ENCODE results near the gene ZNF664.
A peak's percentile ranks its signal among the peaks of the same experiment; 100 is the strongest.

The ZNF664 gene

DNA sequence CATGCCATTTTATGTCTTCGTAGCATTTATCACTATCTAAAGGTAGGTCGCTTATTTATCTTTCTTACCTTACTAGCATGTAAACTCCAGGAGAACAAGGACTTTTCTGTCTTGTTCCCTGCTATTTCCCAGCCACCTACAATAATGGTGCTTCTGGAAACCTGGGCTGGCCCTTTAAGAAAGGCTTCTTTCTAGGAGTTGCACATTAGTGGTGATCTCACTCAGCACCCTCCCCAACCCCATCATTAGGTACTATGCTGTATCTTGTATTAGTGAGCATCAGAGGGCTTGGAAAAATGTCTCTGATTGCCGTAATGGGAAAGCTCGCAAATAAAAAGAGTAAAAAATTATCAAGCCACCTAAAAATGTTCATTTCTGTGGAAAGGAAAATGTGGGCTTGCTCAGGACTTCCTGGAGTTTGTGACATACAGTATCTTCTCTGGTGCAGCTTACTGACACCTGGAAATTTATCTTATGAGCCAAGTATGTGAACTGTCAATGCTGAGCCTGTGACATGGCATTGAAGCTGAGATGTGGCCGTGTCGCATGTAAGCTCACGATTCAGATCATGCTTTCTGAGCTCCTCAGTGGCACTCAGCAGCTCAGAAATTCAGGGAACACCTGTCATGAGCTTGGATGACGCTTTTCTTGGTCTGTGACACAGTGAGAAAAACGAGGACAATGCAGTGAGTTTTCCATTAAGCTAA is 12.8 kb upstream of the ZNF664 start:
- no peak for DNase-seq (ENCODE audit: low spot score in 2 of 2)
- ATAC-seq (ENCODE audit: low read depth), result no peak
- Mint-ChIP-seq H3K9me3 (no peaks in the 10 kb centered on the region), H3K27me3 (no peaks in the 10 kb centered on the region), H3K36me3 (peaks cover 3% of the 10 kb centered on the region), H3K4me3 (no peak overlapping the region), H3K4me1 (peaks cover 3% of the 10 kb centered on the region), H3K27ac (no peak overlapping the region)

GRCh38 chr12:123960856-123961255 is 12.2 kb upstream of the ZNF664 start:
- Mint-ChIP-seq H3K9me3 (no peaks in the 10 kb centered on the region), H3K27ac (no peak overlapping the region), H3K27me3 (no peaks in the 10 kb centered on the region), H3K4me1 (peaks cover 3% of the 10 kb centered on the region), H3K36me3 (peaks cover 3% of the 10 kb centered on the region), H3K4me3 (no peak overlapping the region)
- no peak for ATAC-seq (ENCODE audit: low read depth)
- DNase-seq (ENCODE audit: low spot score in 2 of 2), result no peak

DNA sequence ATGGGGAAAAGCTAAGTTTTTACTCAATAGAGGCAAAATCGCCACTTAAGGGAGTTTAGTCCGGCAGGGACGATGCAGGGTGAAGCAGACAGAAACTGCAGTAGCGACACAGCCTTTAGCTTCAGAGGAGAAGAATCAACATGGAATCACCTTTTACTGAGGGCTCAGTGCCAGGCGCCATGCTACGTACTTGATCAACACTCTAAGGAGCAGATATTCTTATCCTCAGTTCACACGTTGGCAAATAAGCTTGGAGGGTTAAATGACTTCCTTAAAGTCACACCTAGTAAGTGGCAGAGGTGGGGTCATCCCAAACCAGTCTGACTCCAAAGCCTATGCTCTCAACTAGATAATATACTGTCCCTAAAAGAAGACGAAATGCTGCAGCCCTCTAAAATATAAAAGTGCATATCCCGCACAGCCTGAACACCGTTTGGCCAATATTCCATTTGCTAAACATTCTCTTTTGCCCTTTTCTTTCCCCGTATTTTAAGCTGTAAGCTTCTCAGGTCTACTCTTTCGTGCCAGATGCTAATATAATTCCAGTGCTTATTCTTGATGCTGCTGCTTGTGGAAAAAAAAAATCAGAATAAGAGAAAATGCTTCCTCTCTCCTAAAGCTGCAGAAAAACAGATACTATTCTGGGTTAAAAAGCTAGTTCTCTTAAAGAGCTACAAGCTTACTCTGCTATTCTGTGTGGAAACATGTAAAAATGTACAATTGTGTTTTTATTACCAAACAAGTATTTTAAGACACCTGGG is 11.2 kb upstream of the ZNF664 start:
- Mint-ChIP-seq H3K4me1 (peaks cover 3% of the 10 kb centered on the region), H3K4me3 (no peak overlapping the region), H3K27ac (no peak overlapping the region), H3K27me3 (no peaks in the 10 kb centered on the region), H3K9me3 (no peaks in the 10 kb centered on the region), H3K36me3 (no peaks in the 10 kb centered on the region)
- DNase-seq (ENCODE audit: low spot score in 2 of 2) (no peak), ATAC-seq (ENCODE audit: low read depth) (no peak)

- Mint-ChIP-seq H3K4me3 (no peak overlapping the region), H3K4me1 (peaks cover 3% of the 10 kb centered on the region), H3K9me3 (no peaks in the 10 kb centered on the region), H3K27me3 (no peaks in the 10 kb centered on the region), H3K27ac (no peak overlapping the region), H3K36me3 (no peaks in the 10 kb centered on the region)
- ATAC-seq (ENCODE audit: low read depth) (no peak), DNase-seq (ENCODE audit: low spot score in 2 of 2) (no peak)
These were observed 10.5 kb upstream of the ZNF664 start for GRCh38 chr12:123962513-123962912.

DNA sequence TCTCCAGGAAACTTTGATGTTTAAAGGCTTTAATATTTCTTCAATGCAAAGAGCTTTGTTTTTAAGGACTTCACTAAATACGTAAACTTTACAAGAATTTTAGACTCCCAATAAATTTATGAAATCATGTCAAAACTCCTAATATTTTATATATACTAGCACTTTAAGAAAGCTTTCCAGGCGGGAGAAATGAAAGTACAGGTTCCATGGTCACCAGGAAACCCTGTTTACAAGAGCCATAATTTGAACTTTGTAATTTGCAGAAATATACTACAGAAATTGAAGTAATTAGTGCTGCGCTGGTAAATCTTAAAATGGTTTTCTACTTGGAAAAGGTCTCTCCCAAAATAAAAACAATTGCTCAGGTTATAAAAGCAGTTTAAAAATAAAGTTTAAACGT is 9.2 kb upstream of the ZNF664 start:
- H3K27ac Mint-ChIP-seq, result no peak overlapping the region
- DNase-seq (ENCODE audit: low spot score in 2 of 2), result no peak

DNA sequence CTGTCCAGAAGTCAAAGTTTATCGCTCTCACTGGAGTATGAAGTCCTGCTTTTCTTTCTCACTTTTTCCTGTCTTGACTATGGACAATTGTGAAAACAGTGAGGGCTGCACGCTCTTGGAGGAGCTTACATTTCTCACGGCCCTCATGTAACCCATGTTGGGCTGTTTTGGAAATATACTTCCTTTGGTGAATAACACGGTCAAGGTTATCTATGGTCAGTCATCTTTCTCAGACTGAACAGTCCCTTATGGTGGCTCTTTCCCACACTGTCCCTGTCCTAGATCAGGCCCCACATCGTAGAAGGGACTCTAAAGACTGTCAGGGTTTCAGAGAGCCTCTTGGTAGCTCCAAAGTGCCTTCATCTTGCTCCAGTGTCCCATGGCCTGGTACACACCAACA is 7.6 kb upstream of the ZNF664 start:
- no peak overlapping the region for H3K4me3 Mint-ChIP-seq
- H3K36me3 Mint-ChIP-seq, result peaks cover 1% of the 10 kb centered on the region
- H3K9me3 Mint-ChIP-seq, result no peaks in the 10 kb centered on the region
- no peak overlapping the region for H3K27ac Mint-ChIP-seq
- H3K27me3 Mint-ChIP-seq, result no peaks in the 10 kb centered on the region
- H3K4me1 Mint-ChIP-seq, result peaks cover 3% of the 10 kb centered on the region
- ATAC-seq (ENCODE audit: low read depth) (no peak), DNase-seq (ENCODE audit: low spot score in 2 of 2) (no peak)

More for the DNA sequence above, 9.2 kb upstream of the ZNF664 start:
- Mint-ChIP-seq H3K27me3 (no peaks in the 10 kb centered on the region), H3K4me3 (no peak overlapping the region), H3K4me1 (peaks cover 3% of the 10 kb centered on the region), H3K9me3 (no peaks in the 10 kb centered on the region), H3K36me3 (peaks cover 1% of the 10 kb centered on the region)
- ATAC-seq (ENCODE audit: low read depth), result no peak

GRCh38 chr12:123966596-123966995 is 6.4 kb upstream of the ZNF664 start:
- H3K27me3 Mint-ChIP-seq, result no peaks in the 10 kb centered on the region
- no peak overlapping the region for H3K4me3 Mint-ChIP-seq
- peaks cover 5% of the 10 kb centered on the region for H3K4me1 Mint-ChIP-seq
- H3K36me3 Mint-ChIP-seq, result peaks cover 1% of the 10 kb centered on the region
- no peak overlapping the region for H3K27ac Mint-ChIP-seq
- ATAC-seq (ENCODE audit: low read depth) (no peak), DNase-seq (ENCODE audit: low spot score in 2 of 2) (no peak)
- no peaks in the 10 kb centered on the region for H3K9me3 Mint-ChIP-seq

DNA sequence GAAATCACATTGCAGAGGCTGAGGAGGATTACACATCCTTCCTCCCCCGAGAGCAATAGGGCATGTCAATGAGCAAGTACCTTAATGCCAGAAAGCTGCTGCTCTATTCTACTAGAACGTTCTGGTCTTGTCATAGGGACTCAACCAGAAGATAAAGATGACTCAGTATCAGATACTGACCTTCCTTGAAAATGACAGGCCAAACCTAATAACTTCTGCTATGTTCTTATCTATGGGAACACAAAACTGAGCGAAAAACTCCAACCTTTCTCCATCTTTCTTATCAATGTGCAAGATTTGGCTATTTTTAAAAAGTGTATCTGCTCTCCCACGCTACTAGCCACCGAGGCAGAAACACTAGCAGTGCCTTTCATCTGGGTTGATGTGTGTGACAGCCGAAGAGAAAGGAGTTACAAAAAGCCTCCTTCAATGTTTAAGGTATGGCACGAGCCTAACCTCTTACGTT is 5.9 kb upstream of the ZNF664 start:
- Mint-ChIP-seq H3K27me3 (no peaks in the 10 kb centered on the region), H3K27ac (no peak overlapping the region), H3K9me3 (no peaks in the 10 kb centered on the region), H3K4me1 (peaks cover 7% of the 10 kb centered on the region), H3K36me3 (peaks cover 1% of the 10 kb centered on the region), H3K4me3 (no peak overlapping the region)
- ATAC-seq (ENCODE audit: low read depth), result no peak
- DNase-seq (ENCODE audit: low spot score in 2 of 2), result no peak

DNA sequence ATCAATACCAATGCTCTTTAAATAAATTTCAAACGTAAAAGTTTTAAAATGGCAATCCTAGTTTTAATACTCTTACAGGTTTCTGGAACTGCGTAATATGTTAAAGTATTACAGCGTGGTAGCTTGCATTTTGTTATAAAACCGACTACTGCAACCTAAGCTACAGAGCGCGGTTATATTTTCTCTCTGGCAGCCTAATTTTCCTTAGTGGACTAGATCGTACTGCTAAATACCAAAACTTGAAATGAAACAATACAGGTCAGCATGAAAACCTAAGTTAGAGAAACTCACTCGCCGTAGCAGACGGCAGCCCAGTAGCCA is 1.6 kb upstream of the ZNF664 start:
- H3K36me3 Mint-ChIP-seq, result peaks cover 6% of the 10 kb centered on the region
- peaks cover 15% of the 10 kb centered on the region for H3K4me1 Mint-ChIP-seq
- peak overlapping the region; percentile 91 for H3K4me3 Mint-ChIP-seq
- no peak for DNase-seq (ENCODE audit: low spot score in 2 of 2)
- no peaks in the 10 kb centered on the region for H3K9me3 Mint-ChIP-seq
- ATAC-seq (ENCODE audit: low read depth), result no peak
- H3K27ac Mint-ChIP-seq, result peak overlapping the region; percentile 86
- H3K27me3 Mint-ChIP-seq, result no peaks in the 10 kb centered on the region

DNA sequence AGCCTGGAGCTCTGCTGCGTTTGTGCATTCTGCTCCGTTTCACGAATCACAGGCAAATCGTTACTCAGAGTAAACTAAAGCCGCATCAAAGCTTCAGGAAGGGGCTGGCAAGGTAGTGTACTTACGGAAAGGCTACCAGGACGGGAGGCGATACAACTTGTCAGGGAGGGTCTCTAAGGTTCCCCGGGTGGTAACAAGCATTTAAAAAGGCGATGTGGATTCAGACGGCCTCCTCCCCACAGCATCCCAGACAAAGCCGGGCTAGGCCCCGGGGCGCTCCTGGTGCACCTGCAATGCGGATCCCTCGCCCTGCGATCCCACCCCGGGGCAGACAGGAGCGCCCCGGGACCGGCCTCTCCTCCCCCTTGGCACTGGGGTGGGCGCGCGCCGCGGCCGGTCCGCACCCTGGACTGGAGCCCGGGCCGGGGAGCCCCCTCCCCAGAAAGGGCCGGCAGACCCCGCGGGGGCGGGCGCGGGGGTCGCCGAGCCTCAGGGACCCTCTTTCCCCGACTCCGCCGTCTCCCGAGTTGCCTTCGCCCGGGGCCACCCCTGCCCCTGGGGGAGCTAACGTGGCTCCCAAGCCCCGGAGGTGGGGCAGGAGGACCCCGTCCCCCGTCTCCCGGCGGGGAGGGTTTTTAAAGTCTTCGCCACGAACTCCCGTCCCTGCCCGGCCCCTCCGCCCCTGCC is 1.1 kb upstream of the ZNF664 start:
- Mint-ChIP-seq H3K4me3 (peak overlapping the region; percentile 91), H3K27ac (peak overlapping the region; percentile 86), H3K36me3 (peaks cover 6% of the 10 kb centered on the region), H3K27me3 (no peaks in the 10 kb centered on the region), H3K4me1 (peaks cover 15% of the 10 kb centered on the region), H3K9me3 (no peaks in the 10 kb centered on the region)
- DNase-seq (ENCODE audit: low spot score in 2 of 2), result peak; percentile 14 to 60
- no peak for ATAC-seq (ENCODE audit: low read depth)

DNA sequence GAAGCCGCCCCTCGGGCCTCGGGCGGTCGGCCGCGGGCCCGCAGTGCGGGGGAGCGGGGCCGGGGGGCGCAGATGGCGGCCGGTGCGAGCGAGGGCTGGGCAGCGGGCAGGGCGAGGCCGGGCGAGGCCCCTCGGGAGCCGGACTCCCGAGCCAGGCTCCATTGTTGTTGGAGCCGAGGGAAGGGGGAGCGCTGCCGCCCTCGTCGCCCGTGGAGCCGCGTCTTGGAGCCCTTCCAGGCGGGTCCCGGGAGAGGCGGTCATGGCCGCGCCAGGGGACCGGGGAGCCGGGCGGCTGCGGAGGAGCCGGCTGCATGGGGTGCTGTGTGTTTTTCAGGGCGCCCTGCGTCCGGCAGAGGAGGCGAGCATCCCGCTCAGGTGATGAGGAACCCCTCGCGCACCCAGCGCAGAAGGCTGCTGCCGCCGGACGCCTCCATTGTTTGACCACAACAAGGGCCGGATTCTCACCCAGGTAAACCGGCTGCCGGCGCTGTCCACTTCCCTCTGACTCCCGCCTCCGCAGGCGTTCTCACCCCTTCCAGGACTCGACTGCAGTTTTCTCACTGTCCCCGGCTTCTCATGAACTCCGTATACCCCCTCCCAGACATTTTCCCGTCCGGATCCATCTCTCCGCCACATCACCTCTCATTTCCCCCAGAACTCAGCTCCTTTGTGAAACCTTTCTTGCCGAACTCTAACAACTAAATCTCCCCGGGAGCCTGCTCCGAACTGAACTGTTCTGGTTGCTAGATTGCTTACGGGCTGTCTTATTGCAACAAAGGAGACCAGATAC is 732 bp downstream of the ZNF664 start:
- peaks cover 15% of the 10 kb centered on the region for H3K4me1 Mint-ChIP-seq
- H3K27ac Mint-ChIP-seq, result peak overlapping the region; percentile 81
- no peak for ATAC-seq (ENCODE audit: low read depth)
- peak; percentile 28 to 51 for DNase-seq (ENCODE audit: low spot score in 2 of 2)
- H3K36me3 Mint-ChIP-seq, result peaks cover 5% of the 10 kb centered on the region
- no peaks in the 10 kb centered on the region for H3K9me3 Mint-ChIP-seq
- H3K27me3 Mint-ChIP-seq, result no peaks in the 10 kb centered on the region
- H3K4me3 Mint-ChIP-seq, result peak overlapping the region; percentile 89

DNA sequence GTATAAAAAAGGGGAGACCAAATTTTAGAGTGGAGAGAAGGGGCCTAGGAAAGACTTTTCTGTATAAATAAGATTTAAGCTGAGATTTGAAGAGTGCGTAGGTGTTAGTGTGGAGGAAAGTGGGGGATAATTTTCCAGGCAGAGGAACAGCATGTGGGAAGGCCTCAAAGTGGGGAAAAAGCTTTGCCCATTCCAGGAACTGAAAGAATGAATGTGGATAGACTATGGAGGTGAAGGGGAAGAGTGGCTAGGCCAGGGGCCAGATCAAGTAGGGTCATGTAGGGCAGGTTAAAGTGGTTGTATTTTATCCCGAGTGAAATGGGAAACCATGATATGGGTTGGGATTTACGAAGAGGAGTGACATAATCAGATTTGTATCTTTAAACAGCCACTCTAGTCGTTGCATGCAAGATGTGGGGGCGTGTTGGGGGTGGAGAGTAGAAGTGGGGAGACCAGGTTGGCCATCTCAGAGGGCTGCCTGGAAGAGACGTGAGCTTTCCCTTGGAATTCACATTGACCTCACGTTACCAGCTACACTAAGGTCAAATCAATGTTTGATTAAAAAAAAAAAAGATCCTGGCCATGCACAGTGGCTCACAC is 3.3 kb downstream of the ZNF664 start:
- no peak overlapping the region for H3K4me3 Mint-ChIP-seq
- peaks cover 5% of the 10 kb centered on the region for H3K36me3 Mint-ChIP-seq
- H3K27ac Mint-ChIP-seq, result no peak overlapping the region
- H3K9me3 Mint-ChIP-seq, result no peaks in the 10 kb centered on the region
- ATAC-seq (ENCODE audit: low read depth) (no peak), DNase-seq (ENCODE audit: low spot score in 2 of 2) (no peak)
- peaks cover 15% of the 10 kb centered on the region for H3K4me1 Mint-ChIP-seq
- no peaks in the 10 kb centered on the region for H3K27me3 Mint-ChIP-seq

DNA sequence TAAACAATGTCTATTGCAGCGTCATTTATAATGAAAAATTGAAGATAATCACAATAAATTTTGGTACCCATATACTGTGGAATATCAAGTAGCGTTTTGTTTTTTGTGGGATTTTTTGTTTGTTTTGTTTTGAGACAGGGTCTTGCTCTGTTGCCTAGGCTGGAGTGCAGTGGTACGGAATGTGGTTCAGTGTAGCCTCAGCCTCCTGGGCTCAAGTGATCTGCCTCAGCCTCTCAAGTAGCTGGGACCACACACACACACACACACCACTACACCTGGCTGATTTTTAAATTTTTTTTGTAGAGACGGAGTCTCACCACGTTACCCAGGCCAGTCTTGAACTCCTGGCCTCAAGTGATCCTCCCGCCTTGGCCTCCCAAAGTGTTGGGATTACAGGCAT is 6.6 kb downstream of the ZNF664 start:
- DNase-seq (ENCODE audit: low spot score in 2 of 2) (no peak), ATAC-seq (ENCODE audit: low read depth) (no peak)
- Mint-ChIP-seq H3K27ac (no peak overlapping the region), H3K4me3 (no peak overlapping the region), H3K4me1 (peaks cover 15% of the 10 kb centered on the region), H3K36me3 (peaks cover 8% of the 10 kb centered on the region), H3K9me3 (no peaks in the 10 kb centered on the region), H3K27me3 (no peaks in the 10 kb centered on the region)

All from memory B cell (primary cell).